GM13976 (cell line): Measurements from ENCODE around the gene JDP2.

Experiments
- DNase-seq: peaks from one replicate; pipeline ENCODE4 v3.0.0; 2012; ENCODE audit warnings: low spot score
- in situ Hi-C: fragments of 300-500 bp; cut with MboI; formaldehyde crosslinking; loops from one replicate; pipeline ENCODE4 v1.12.0; 2022; ENCODE audit warnings: low sequenced_read_pairs, mixed read lengths, inconsistent platforms; ENCODE audit not compliant: unreplicated experiment
- TF ChIP-seq, protein P1 (sequence below): IDR thresholded peaks from 2 replicates; pipeline ENCODE4 v1.5.1; 2012; ENCODE audit warnings: borderline replicate concordance, mild to moderate bottlenecking; ENCODE audit not compliant: insufficient read depth; ENCODE audit errors: extremely low read depth, missing control alignments, control extremely low read depth

Gene JDP2

DNA sequence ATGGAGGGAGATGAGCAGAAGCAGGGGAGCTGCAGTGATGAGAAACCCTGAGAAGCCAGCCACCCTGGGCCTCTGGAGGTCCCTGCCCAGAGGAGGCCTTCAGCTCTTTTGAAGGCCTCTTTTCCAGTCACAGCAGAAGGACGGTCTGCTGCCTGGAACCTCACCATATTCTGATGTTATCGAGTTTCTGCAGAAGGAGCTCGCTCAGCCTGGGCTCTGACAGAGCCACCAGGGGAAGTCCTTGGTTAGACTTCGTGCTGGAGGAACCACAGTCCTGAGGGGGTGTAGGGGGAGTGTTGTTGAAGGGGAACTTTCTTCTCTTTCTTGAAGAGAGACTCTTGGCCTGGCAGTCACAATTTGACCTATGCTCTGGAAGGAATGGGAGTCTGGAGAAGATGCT is 69.4 kb downstream of the JDP2 start:
- TF ChIP-seq, protein P1, sequence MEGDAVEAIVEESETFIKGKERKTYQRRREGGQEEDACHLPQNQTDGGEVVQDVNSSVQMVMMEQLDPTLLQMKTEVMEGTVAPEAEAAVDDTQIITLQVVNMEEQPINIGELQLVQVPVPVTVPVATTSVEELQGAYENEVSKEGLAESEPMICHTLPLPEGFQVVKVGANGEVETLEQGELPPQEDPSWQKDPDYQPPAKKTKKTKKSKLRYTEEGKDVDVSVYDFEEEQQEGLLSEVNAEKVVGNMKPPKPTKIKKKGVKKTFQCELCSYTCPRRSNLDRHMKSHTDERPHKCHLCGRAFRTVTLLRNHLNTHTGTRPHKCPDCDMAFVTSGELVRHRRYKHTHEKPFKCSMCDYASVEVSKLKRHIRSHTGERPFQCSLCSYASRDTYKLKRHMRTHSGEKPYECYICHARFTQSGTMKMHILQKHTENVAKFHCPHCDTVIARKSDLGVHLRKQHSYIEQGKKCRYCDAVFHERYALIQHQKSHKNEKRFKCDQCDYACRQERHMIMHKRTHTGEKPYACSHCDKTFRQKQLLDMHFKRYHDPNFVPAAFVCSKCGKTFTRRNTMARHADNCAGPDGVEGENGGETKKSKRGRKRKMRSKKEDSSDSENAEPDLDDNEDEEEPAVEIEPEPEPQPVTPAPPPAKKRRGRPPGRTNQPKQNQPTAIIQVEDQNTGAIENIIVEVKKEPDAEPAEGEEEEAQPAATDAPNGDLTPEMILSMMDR, result no peak
- in situ Hi-C loops, result loop anchor here (25.0 kb wide), 1 partner anchor 360 kb away; the partner anchor contains the start of gene NEK9
- DNase-seq, result peak; percentile 62

DNA sequence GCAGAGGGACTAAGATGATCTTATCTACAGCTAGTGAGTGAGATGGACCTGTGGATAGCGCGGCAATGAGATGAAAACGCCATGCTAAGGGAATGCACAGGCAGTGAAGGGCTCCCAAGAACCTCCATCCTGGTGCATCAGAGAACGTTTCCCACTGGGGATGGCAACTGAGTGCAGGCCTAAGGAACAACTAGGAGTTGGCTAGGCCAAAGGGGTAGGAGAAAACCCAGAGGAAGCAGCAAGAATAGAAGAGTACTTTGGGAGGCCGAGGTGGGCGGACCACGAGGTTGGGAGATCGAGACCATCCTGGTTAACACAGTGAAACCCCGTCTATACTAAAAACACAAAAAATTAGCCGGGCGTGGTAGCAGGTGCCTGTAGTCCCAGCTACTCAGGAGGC is 69.9 kb downstream of the JDP2 start:
- TF ChIP-seq, protein P1, result no peak
- DNase-seq, result no peak
- in situ Hi-C loops, result loop anchor here (25.0 kb wide), 1 partner anchor 360 kb away; the partner anchor contains the start of gene NEK9

DNA sequence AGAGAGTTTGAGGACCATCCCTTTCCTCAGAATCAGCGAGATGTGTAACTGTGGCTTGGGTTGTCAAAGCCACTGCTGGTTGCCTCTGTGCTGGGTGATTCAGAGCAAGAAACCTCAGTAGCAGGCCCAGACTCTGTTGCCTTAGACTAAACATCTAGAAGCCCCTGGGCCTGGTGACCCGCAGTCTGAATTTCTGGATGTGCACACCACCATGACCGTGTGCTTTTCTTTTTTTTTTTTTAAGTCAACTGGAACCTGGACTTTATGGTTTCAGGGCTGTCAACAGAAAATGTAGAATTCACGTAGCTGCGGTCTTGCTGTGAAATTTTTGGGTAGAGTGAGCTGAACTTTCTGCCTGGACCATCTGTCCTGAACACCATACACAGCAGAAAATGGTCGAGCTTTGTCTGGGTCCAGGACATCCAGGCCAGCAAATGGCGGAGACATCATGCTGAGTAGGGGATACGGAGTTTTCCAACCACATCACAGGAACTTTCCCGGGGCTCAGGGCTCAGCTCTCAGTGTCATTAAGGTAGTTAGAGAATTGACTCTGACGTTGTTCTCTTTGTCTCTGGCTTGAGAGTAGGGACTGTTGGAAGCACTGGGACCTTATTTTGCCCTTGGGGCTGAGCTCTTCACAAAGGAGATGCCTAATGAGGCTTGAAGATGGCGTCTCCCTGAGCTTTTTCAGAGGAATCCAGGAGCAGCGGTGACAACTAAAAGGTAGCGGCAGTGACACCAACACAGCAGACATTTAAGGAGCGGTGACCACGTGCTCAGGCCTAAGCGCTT is 71.5 kb downstream of the JDP2 start:
- DNase-seq, result peak; percentile 55
- TF ChIP-seq, protein P1, result no peak
- in situ Hi-C loops, result loop anchor here (25.0 kb wide), 1 partner anchor 362 kb away; the partner anchor contains the start of gene NEK9

DNA sequence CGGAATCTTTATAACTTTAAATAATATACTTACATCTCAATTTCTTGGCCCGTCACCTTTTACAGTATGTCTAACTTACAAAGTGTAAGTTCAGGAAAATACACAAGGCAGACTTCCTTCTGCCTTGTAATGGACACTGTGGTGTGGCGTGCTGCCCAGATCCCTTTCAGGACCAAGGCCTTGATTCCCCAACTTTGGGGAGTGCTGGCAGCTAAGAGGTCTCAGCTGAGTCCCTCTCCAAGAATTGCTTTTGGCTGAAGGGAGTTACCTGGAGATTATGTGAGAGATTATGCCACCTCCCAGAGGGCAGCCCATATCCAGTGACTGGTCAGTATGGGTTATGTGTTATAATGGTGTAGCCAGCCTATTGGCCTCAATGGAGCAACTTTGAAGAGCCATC is 73.3 kb downstream of the JDP2 start:
- TF ChIP-seq, protein P1, result no peak
- in situ Hi-C loops, result no loop called here
- DNase-seq, result no peak

DNA sequence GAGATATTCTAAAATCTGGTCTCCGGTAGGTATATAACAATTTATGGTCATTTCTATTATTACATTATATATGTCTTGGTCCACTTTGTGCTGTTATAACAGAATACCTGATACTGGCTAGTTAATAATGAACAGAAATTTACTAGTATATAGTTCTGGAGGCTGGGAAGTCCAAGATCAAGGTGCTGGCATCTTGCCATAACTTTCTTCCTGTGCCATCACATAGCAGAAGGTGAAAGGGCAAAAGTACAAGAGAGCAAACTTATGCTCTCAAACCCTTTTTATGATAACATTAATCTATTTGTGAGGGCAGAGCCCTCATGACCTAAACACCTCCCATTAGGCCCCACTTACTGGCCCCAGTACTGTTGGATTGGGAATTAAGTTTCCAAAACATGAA is 76.6 kb downstream of the JDP2 start:
- DNase-seq, result no peak

DNA sequence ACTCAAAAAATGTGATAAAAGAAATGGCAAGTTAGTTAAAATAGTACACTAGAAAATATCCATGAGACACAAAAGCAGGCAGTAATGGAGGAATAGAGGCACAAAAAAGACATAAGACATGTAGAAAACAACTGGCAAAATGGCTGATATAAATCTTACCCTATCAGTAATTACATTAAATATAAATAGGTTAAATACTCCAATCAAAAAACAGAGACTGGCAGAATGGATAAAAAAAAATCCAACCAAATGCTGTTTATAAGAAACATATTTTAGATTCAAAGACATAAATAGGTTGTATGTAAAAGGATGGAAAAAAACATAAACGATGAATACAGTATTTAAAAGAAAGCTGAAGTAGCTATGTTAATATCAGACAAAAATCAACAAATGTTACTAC is 79.1 kb downstream of the JDP2 start:
- no peak for DNase-seq
- in situ Hi-C loops, result no loop called here

More for the DNA sequence above, 76.6 kb downstream of the JDP2 start:
- in situ Hi-C loops, result no loop called here
- TF ChIP-seq, protein P1, result no peak

More for the DNA sequence above, 79.1 kb downstream of the JDP2 start:
- TF ChIP-seq, protein P1, result no peak
